ENCODE data around the gene NPL.
A peak's percentile ranks its signal among the peaks of the same experiment; 100 is the strongest.

DNA sequence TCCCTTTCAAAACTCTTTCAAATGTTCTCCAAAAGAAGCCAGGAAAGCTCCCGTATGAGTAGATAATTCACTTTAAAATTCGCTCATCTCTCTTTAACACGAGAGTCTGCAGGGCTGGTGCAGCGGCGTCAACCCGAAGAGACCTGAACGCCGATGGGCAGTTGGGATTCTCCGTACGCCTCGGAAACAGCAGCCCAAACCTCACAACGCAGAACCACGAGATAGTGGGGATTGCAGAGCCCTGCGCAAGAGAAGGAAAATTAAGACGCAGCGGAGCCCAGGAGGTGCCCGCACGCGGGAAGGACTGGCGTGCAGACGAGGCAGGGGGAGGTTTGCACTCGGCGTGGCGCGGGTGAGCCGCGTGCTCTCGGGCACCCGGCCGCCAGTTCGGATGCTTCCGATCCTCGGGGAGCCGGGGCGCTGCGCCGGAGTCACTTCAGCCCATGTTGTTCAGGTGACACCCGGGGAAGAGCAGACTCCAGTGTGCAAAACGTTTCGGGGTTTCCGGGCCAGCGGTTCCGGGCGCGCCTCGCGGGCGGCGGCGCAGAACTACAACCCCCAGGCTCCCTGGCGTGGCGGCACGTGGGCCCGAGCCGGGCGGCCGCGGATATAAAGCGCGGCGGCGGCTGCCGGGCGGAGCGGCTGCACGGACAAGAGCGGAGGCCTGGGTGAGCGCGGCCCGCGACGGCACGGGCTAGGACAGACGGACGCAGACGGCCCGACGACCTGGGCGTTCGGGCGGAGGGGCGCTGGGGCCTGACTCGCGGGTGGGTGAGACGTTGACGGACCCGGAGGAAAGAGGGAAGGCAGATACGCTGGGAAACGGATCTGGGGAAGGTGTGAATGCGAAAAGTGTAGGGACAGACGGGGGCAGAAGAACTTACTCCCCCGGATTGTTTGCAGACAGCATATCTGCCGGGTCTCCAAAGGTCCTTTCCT is at the start of gene NPL:
- TF ChIP-seq, protein P1, sequence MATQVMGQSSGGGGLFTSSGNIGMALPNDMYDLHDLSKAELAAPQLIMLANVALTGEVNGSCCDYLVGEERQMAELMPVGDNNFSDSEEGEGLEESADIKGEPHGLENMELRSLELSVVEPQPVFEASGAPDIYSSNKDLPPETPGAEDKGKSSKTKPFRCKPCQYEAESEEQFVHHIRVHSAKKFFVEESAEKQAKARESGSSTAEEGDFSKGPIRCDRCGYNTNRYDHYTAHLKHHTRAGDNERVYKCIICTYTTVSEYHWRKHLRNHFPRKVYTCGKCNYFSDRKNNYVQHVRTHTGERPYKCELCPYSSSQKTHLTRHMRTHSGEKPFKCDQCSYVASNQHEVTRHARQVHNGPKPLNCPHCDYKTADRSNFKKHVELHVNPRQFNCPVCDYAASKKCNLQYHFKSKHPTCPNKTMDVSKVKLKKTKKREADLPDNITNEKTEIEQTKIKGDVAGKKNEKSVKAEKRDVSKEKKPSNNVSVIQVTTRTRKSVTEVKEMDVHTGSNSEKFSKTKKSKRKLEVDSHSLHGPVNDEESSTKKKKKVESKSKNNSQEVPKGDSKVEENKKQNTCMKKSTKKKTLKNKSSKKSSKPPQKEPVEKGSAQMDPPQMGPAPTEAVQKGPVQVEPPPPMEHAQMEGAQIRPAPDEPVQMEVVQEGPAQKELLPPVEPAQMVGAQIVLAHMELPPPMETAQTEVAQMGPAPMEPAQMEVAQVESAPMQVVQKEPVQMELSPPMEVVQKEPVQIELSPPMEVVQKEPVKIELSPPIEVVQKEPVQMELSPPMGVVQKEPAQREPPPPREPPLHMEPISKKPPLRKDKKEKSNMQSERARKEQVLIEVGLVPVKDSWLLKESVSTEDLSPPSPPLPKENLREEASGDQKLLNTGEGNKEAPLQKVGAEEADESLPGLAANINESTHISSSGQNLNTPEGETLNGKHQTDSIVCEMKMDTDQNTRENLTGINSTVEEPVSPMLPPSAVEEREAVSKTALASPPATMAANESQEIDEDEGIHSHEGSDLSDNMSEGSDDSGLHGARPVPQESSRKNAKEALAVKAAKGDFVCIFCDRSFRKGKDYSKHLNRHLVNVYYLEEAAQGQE (IDR thresholded peaks at IDR 0.05; ENCODE audit: low read depth): no peak
- TF ChIP-seq TCF12 (IDR thresholded peaks at IDR 0.05; ENCODE audit: low read depth): peak; percentile 16; the same call in 1 of the 2 replicates
- peak; percentile 58; the same call in 1 of the 2 replicates for TF ChIP-seq YY1 (IDR thresholded peaks at IDR 0.05; ENCODE audit: low read depth)
- TF ChIP-seq ZBTB7A (IDR thresholded peaks at IDR 0.05; ENCODE audit: low read depth): no peak

Data from Ishikawa (cell line).